HG03097 (cell line): ENCODE data around the gene PDZD2.

Experiments
- ATAC-seq: cut with Tn5 transposase; IDR thresholded peaks from one replicate; pipeline ENCODE4 v1.9.1; 2021; ENCODE audit not compliant: unreplicated experiment, low FRiP score

PDZD2 gene

DNA sequence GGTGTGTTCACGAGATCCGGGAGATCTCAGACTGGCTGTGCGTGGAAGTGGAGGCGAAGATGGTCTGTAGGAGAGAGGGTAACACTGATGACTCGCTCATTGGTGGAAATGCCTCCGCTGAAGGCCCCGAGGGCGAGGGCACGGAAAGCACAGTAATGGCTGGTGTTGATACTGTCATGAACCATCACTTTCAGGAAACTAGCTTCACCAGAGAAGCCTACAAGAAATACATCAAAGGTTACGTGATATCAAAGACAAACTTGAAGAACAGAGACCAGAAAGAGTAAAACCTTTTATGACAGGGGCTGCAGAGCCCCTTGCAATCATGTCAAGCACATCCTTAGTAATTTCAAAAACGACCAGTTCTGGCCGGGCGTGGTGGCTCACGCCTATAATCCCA is 269.5 kb downstream of the PDZD2 start:
- ATAC-seq, result no peak

DNA sequence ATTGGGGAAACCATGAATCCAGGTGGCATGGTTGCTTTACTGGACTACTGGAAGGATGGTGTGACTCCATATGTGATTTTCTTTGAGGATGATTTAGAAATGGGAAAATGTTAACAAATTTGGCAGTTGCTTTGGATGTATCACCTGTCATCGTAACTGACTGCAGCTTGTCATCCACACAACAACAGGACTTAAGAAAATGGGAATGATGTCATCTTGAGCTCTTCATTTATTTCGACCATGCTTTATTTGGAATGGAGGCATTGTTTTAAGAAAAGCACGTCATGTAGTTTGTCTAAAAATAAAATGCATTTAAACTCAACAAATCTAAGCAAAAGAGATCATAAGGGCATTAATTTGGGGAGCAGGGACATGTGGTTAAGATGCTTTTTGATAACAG is 270.1 kb downstream of the PDZD2 start:
- no peak for ATAC-seq

DNA sequence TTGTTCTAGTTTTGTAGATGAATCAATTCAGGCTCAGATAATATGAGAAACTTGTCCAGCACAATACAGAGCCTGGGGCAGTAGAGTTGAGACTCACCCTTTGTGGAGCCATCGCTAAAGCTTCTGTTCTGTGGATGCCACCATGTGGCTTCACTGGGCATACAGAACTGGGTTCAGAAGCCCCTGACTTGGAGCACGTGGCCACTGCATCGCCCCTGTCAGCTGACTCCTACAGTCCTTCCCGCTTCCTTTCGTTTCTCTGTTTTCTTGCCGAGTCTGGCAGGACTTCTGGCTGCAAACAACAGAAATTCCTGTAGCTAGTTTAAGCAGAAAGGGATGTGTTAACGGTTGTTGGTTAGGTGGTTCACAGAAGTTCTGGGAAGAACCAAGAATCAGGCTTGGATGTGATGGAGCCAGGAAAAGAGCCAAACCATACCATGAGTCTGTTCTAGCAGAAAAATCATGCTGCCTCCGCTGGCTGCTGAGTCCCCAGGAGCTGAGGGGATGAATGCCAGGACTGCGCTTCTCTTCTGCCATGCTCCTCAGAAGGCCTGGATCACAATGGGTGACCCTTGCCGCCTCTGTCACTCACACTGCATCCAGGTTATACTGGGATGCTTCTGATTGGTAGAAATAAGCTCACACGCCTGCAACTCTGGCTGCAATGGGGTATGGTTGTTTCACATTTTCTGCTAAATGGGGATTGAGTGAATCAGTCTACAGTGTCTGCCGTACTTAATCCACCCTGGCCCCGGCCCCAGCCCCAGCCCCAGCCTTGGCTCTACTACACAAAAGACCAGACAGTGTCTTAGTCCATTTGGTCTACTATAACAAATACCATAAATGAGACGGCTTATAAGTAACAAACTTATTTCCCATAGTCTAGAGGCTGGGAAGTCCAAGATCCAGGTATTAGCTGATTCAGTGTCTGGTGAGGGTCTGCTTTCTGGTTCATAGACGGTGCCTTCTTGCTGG is 272.6 kb downstream of the PDZD2 start:
- ATAC-seq, result no peak

DNA sequence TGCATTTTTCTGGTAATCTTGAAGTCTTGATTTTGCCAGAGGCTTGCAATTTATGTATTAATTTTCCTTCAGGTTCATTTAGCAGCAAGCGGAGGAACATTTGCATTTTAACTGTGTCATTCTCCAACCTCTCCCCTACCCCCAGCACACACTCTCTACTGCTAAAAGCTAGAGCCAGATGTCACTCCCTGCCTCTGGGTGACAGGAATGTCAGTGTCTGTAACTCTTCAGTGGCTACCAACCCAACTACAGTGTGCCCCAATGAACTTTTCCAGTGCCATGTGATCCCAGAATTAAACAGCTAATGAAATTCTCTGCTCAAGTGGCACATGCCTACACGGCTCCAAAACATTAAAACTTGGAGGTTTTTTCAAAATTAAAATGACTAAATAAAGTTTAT is 274.9 kb downstream of the PDZD2 start:
- no peak for ATAC-seq

DNA sequence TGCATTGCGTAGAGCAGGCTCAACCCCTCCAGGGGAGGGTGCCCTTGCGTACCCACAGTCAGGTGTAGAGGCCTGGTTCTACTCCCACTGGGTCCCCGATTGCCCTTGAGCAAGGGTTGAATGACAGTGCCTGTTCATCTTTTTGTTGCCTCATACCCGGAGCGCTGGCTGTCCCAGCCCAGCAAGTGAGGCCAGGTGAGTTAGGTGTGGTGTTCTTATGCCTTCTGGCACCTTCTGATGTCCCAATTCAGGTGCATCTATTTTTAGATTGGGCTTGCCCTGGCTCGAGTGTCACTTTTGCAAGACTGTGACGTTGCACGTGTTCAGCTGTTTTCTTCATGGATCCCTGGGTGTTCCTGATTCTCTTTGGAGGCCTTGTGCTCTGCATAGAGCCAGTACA is 277.4 kb downstream of the PDZD2 start:
- no peak for ATAC-seq

DNA sequence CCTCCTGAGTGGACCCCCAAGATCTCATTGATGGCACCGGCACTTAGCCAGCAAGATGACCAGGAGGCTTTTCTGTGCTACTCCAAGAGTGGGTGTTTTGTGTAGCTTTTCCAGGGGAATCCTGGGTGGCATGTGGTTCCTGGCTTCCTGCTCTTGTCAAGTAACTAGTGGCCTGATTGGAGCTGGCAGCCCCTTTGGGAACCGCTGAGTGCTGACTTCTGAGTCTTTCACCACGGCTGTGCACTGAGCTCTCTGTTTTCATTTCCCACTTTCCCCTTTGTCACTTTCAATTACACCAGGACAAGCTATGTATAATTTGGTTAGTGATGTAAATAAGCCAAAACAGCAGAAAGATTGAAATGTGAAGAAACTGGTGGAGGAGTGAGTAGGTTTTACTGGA is 279.8 kb downstream of the PDZD2 start:
- ATAC-seq, result no peak

DNA sequence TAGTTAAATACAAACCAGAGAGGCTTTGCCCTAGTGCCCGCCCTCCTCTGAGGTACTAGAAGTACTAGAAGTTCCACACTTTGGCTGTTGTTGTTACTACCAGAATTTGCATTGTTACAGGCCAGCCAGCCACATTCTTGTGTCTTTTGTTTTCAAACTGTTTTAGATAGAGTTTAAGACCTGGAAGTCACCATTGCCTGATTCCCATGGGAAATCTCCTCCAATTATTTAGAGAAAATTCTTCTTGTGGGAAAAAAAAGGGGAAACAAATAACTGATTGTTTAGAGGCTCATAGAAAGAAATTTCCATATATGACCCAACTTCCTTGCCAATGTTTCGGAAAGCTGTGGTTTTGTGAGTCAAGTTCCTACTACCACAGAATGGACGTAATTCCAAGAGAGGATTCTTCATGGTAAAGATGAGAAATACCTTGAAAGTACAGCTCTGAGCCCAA is 282.9 kb downstream of the PDZD2 start:
- no peak for ATAC-seq

DNA sequence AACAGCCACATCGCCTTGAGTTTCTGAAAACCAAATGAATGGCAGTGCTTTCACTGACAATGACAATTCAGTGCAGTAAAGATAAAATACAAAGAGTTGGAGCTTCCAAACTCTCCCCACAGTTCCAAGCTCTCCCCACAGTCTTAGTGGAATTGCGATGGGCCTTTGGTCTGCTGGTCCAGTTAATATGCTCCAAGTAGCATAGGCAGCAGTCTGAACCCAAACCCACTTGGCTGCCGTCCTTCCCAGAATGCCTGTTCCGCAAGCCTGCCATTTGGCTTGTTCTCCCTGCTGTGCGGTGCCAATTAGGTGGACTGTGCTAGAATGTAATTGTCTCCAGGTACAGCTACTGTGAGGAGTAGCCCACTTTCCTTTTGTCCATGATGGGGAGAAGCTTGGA is 285.1 kb downstream of the PDZD2 start:
- ATAC-seq, result no peak

DNA sequence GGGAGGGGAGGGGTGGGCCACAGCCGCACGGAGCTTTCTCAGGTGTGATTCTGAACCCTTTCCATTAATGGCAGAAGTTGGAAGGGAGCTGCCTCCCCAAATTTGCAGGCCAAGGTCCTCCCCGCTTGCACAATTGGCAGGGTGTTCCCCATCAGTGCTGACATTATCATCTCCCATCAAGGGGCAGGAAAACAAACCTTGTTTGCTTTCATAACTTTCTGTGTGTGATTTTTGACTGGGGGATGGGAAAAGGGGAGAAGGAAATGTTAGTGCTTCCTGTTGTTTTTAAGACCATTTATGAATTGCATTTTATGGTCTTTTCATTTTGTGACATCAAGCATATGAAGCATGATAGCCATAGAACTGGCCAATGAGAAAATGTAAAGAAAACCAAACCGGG is 292.9 kb downstream of the PDZD2 start:
- no peak for ATAC-seq

DNA sequence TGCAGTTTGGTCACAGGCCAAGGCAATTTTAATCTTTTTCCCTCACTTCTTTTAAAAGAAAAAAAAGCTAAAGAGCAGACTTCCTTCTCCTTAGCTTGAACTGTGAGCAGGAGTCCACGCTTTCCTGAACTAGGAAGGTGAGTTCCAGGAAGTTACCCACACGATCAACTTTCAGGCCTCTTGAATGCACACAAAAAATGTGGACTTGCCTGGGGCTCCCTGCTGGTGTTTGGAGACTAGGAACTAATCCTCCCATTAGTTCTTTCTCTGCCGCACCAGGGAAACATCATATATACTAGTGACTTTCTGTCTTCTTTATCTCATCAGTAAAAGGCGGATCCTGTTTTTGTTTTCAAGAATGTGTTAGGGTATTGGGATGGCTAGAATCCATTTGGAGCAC is 295.2 kb downstream of the PDZD2 start:
- ATAC-seq, result no peak

DNA sequence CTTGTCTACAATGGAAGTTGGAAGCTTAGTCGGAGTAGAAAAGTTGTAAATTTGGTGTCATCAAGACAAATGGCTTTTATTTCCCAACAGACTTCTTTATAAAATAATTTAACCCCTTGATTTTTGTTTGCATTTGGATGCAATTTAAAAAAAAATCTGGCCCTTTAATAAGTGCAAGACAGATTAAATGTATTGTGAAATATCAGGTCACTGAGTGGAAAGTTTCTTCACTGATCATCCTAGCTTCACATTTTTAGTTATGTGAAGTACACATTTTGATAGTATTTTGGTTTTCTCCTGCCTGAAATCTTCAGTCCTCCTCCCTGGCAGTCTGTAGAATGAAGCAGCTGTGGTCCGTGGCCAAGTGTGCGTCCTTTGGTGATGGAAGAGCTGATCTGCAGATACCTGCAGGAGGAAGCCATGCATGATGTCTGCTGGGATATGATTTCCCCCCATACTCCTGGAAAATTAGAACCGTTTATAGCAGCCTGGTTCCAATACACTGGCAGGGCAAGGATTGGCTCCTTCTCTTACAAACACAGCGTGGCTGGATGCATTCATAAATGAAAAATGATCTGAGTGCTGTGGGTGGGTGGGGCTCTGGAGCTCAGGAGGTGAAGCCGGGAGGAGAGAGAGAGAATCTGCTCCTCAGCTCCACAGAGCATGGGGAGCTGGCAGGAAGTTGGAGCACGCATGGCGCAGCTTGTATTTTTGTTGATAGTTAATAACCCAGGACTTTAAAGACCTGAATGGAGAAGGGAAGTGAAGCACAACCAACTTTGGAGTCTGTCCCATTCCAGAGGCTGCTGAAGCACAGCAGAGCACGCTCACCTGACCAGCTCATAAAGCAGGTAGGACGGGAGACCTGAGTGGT is 296.8 kb downstream of the PDZD2 start:
- ATAC-seq, result no peak

DNA sequence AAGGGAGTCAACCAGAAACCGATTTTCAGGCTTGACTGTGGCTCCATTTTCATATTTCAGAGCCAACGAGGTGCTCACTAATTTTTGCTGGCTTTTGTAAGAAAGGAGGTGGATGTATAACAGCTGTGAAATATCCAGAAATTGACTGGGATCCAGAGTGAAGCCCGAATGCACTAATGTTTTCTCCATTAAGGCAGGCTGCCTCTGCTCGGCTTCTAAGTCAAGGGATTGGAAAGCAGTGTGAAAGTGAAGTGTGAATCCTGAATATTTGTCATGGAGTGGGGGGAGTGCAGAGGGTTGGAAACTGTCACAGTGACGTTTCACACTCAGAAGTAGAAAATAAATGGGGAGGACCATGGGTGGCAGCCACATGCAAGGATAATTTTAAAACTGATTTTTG is 297.8 kb downstream of the PDZD2 start:
- no peak for ATAC-seq

DNA sequence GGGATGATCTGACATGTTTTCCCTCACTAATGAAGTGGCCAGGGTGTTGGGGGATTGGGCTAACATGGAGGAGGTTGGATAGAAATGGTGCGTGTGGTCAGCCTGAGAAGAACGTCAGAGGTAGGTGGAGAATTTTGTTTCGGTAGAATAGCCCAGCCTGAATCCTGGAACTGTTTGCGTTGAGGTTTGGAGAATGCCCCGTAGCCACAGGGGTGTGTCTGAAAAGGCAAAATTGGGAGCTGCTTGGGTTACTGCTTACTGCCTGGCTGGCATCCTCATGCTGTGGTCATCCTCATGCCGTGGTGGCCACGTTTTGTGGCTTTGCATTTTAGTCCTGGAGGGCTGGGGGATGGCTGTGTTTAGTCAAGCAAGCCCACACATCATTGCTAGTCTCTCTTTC is 298.3 kb downstream of the PDZD2 start:
- no peak for ATAC-seq

DNA sequence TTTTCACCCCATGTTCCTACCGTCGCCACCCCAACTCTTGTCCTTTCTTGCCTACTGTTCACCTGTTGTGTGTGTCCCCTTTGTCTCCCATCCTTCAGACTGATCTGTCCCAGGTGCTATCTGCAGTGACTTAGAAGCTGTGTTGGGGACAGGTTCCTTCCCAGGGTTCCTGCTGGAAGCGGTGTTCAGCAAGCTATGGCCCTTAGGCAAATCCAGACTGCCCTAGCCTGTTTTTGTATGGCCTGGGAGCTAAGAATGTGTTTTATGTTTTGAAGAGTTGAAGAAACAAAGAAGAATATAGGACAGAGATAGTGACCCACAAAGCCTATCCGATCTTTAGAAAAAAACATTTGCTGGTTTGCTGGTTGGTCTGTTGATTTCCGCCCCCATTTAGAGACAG is 298.8 kb downstream of the PDZD2 start:
- ATAC-seq, result no peak

DNA sequence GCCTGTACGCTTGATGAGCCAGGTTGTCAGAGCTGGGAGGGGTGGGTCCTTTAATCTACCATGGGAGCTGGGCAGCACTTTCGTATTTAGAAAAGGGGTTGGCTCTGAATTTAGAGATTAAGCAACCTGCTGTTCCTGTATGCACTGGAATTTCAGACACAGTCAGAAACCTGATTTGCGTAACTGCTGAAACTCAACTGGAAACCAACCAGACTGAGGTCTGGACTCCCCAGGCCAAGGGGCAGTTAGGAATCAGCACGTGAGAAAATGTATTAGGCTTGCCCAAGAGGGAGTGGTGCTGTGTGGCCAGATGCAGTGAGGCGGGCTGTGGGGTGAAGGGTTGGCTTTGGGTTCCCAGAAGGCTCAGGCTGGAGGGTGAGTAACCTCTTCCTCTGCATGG is 300.2 kb downstream of the PDZD2 start:
- no peak for ATAC-seq

DNA sequence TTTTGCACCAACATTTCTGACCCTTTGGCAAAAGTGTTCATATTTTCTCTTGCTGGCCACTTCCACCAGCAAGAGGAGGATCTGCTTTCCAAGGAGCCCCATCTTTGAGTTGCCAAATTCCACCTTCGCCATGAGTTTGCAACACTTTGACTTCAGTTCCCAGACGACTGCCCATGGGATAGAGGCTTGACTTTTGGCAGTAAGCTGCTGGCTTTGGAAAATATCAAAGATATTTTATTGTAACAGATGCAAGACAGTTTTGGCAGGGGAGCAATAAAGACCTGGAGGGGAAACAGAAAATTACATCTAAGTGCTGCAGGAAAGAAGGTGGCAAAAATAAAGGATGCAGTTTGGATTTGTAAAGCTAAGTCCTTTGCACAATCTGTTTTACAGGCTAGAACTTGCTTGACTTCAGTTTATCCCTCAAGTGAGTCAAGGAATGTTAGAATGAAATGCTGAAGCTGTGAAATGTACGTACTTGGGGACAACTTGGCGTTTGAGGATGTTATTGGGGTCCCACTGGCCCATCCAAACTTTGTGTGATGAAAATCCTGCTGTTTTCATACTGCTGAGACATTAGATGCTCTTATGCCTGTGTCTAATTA is 302.3 kb downstream of the PDZD2 start:
- ATAC-seq, result no peak

DNA sequence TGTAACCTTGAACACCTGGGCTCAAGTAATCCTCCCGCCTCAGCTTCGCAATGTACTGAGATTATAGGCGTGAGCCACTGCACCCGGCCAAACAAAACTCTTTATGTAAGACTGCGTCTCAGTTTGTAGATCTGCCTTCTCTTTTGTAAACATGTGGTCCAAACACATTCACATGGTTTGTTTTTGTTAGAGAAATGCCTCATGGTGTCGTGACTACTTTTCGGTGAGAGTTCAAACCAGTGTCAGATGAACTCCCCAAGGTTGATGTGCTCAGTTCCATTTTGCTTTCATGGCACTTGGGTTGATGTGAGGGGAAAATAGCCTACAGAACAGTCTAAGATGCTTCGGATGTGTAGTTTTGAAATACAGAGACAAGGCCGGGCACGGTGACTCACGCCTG is 303.6 kb downstream of the PDZD2 start:
- ATAC-seq, result no peak

DNA sequence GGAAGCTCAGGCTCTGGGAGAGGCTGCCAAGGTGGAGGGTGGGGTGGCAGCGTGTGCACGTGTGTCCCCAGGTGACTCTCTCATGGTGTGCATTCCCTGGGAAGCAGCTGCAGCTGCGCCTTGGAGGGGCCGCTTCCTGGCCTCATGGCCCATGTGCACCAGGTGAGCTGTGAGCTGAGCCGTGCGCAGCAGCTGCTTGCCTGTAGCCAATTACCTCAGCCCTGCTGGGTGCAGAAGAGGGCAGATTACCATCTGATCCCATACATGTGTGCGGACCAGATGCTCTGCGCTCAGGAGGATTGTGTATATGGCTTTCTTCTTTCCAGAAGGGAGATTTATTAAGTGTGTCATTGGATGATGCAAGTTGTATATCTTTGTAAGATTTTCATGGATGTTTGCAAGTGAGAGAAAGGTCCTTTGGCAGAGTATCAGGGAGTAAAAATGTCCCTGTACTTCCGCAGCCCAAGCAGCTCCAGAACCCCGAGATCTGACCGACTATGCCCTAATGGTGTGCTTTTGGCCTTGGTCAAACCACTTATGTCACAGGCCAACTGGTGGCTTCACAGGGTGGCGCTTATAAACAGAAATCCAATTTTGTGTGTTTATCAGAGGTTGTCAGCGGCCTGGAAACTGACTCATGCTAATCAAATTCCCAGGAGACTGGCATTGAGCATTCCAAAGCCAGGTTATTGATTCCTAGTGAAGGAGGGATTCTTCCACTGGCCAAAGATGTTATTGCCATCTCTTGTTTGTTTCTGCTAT is 305.9 kb downstream of the PDZD2 start:
- no peak for ATAC-seq

DNA sequence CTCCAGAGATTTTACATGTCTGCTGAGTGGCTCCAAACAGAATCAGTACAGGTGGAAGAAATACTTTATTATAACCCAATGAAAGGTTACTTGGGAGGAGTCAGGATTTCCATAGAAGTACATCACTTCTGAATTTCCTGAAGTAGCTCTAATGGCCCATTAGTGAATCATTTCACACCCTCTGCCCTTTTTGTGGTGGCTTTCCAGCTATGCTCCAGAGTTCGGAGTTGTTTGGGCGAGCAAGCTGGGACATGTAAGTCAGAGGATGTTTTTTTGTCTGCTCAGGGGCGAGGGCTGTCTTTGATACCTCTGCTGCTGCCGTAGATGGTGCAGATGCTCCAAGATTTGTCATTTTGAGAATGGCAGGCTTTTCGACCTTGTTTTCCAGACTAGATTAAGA is 309.1 kb downstream of the PDZD2 start:
- no peak for ATAC-seq

DNA sequence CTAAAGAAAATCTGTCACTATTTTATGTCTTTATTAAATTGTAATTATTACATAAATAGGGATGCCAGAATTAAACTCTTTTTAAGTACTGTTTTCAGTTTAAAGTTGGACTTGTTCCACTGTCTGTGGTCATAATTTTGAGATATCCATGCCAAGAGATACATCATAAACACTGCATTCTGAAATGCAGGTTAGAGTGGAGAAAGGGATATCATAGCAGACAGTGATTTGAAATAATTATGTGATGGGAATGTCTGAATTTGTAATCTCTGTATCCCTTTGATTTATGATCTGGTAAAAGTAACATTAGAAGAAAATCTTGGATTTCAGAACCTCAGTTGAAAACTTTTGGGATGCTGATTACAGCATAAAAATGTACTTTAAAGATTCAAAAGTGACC is 313.1 kb downstream of the PDZD2 start:
- no peak for ATAC-seq
